PFSK-1 (cell line): ENCODE results near the gene ABHD12.

Experiments used
- POLR2AphosphoS5 ChIP-seq: IDR thresholded peaks from 2 replicates; pipeline ENCODE4 v1.6.1; 2012; ENCODE audit warnings: low read depth, mild to moderate bottlenecking, control low read depth, low read length, moderate library complexity
- TAF1 ChIP-seq: IDR thresholded peaks from 2 replicates; pipeline ENCODE4 v1.6.1; 2012; ENCODE audit warnings: low read length, control low read depth, borderline replicate concordance; ENCODE audit not compliant: insufficient read depth

GRCh38 chr20:25301357-25301920, 89.2 kb downstream of the ABHD12 start:
- TF ChIP-seq TAF1 (no peak), POLR2AphosphoS5 (no peak)
